HepG2 (cell line): ENCODE data around the gene MRRF. TPM values are rescaled to one million over a fixed set of nuclear protein-coding genes. Genes with fewer than 3 reads are reported as not detected.

ENCODE experiments used
- ATAC-seq: fragments of 200-7000 bp; cut with Tn5 transposase; 3 replicates; pipeline ENCODE4 v1.9.1; 2020; ENCODE audit warnings: mild to moderate bottlenecking, moderate library complexity
- BruUV-seq: library from RNA; stranded (reverse); fragments of 400-500 nt; replicated peaks from 2 replicates; lab custom pipeline; 2021; lab: Mats Ljungman, UMichigan
- CTCF ChIA-PET: fragments of 300-600 bp; formaldehyde crosslinking; extraction: SDS; loops from one replicate; lab custom pipeline; 2021; ENCODE audit warnings: low total read pairs, inconsistent platforms, low intra/inter-chr PET ratio; lab: Yijun Ruan, JAX
- POLR2A ChIA-PET: fragments of 350-600 bp; sonication (Branson Sonifier 250); formaldehyde crosslinking; loops from one replicate; lab custom pipeline; 2020; ENCODE audit warnings: antibody characterized with exemption, inconsistent platforms; lab: Yijun Ruan, JAX
- DNase-seq: peaks from one replicate; pipeline ENCODE4 v3.0.0-alpha.2; 2015; ENCODE audit warnings: low spot score
- FAIRE-seq: peaks from 3 replicates; lab custom pipeline; 2011; peaks lifted over from hg19 to GRCh38; lab: Jason Lieb, UNC
- H2AFZ ChIP-seq: one replicate; pipeline ENCODE4 v1.6.1; 2011; ENCODE audit warnings: low read length, inconsistent platforms
- H3K27ac ChIP-seq: fragments of 300-600 bp; 3 replicates; pipeline ENCODE4 v1.8.0; 2011; ENCODE audit warnings: mixed run types, mild to moderate bottlenecking, mixed read lengths, low read length, inconsistent platforms; ENCODE audit not compliant: insufficient read depth; ENCODE audit errors: extremely low read length
- H3K27me3 ChIP-seq, 2 experiments: fragments of 200-600 bp in 1 of 2; 2 replicates in 1 of 2; 3 replicates in 1 of 2; pipeline versions ENCODE4 v1.6.0 to v1.8.0; 2011; ENCODE audit warnings: low read length in 2 of 2, mild to moderate bottlenecking in 2 of 2, moderate library complexity in 2 of 2, inconsistent platforms in 1 of 2; ENCODE audit not compliant: insufficient read depth in 2 of 2, control insufficient read depth in 1 of 2
- H3K36me3 ChIP-seq, 2 experiments: fragments of 200-600 bp in 1 of 2; replicated peaks in 1 of 2; 2 replicates in 1 of 2; 3 replicates in 1 of 2; pipeline versions ENCODE4 v1.5.1 to v1.8.0; 2011; ENCODE audit warnings: low read length in 2 of 2, inconsistent platforms in 1 of 2; ENCODE audit not compliant: insufficient read depth in 2 of 2, control insufficient read depth in 1 of 2
- H3K4me1 ChIP-seq: 2 replicates; pipeline ENCODE4 v1.5.1; 2012; ENCODE audit warnings: low read length, inconsistent platforms; ENCODE audit not compliant: insufficient read depth
- H3K4me2 ChIP-seq: 2 replicates; pipeline ENCODE4 v1.6.0; 2011; ENCODE audit warnings: low read depth, low read length, inconsistent platforms
- H3K4me3 ChIP-seq, 3 experiments: fragments of 200-600 bp in 1 of 3; sonication (generic), shearing (Covaris generic) in 1 of 3; replicated peaks in 1 of 3; 2 replicates each; pipeline ENCODE4 v1.5.1; 2011 to 2016; ENCODE audit warnings: low read length in 3 of 3, inconsistent platforms in 2 of 3, low read depth in 2 of 3, mild to moderate bottlenecking in 2 of 3, control low read depth in 1 of 3, mixed read lengths in 1 of 3; ENCODE audit not compliant: insufficient read depth in 1 of 3
- H3K79me2 ChIP-seq: one replicate; pipeline ENCODE4 v1.6.1; 2011; ENCODE audit warnings: low read length, inconsistent platforms; ENCODE audit not compliant: insufficient read depth
- H3K9ac ChIP-seq: 2 replicates; pipeline ENCODE4 v1.6.0; 2011; ENCODE audit warnings: mild to moderate bottlenecking, low read depth, low read length, inconsistent platforms; ENCODE audit not compliant: insufficient read depth
- H3K9me3 ChIP-seq: 2 replicates; pipeline ENCODE4 v1.5.1; 2012; ENCODE audit warnings: mild to moderate bottlenecking, low read length
- H4K20me1 ChIP-seq: 2 replicates; pipeline ENCODE4 v1.6.0; 2011; ENCODE audit warnings: inconsistent platforms, mild to moderate bottlenecking, low read length, moderate library complexity; ENCODE audit not compliant: insufficient read depth
- DPF2 ChIP-seq: sonication (generic); formaldehyde crosslinking; IDR thresholded peaks from 2 replicates; pipeline ENCODE4 v1.4.0; 2020; ENCODE audit warnings: mild to moderate bottlenecking, low read depth, missing genetic modification reagents, borderline replicate concordance
- DR1 ChIP-seq: sonication (generic); formaldehyde crosslinking; IDR thresholded peaks from 2 replicates; pipeline ENCODE4 v1.8.0; 2021; ENCODE audit warnings: mild to moderate bottlenecking, missing genetic modification reagents, inconsistent platforms
- KLF13 ChIP-seq: sonication (generic); formaldehyde crosslinking; IDR thresholded peaks from 2 replicates; pipeline ENCODE4 v1.4.0; 2020; ENCODE audit warnings: mild to moderate bottlenecking, missing genetic modification reagents
- MED13 ChIP-seq: sonication (generic); formaldehyde crosslinking; IDR thresholded peaks from 2 replicates; pipeline ENCODE4 v1.5.0; 2020; ENCODE audit warnings: missing genetic modification reagents
- MZF1 ChIP-seq: sonication (generic); formaldehyde crosslinking; IDR thresholded peaks from 2 replicates; pipeline ENCODE4 v1.8.1; 2023; ENCODE audit warnings: mild to moderate bottlenecking, missing genetic modification reagents, borderline replicate concordance
- SALL2 ChIP-seq: sonication (generic); formaldehyde crosslinking; IDR thresholded peaks from 2 replicates; pipeline ENCODE4 v1.8.1; 2023; ENCODE audit warnings: mild to moderate bottlenecking, missing genetic modification reagents, inconsistent platforms
- ZFP36 ChIP-seq: fragments of 150-350 bp; IDR thresholded peaks from 2 replicates; pipeline ENCODE4 v1.6.1; 2018; ENCODE audit warnings: borderline replicate concordance, low read length, low read depth; ENCODE audit not compliant: partially characterized antibody
- ZNF3 ChIP-seq: IDR thresholded peaks from 2 replicates; pipeline ENCODE4 v1.7.0; 2017; ENCODE audit warnings: inconsistent platforms
- ZNF768 ChIP-seq: sonication (generic); formaldehyde crosslinking; IDR thresholded peaks from 2 replicates; pipeline ENCODE4 v1.4.0; 2020; ENCODE audit warnings: missing genetic modification reagents
- WGBS: methylation state at CpG from one replicate; pipeline ENCODE4 v1.1.6; 2017; ENCODE audit warnings: low lambda C conversion rate; 5-methylcytosine and 5-hydroxymethylcytosine counted together
- in situ Hi-C: cut with HindIII; loops from 2 replicates; pipeline ENCODE4 v1.10.0; 2017; ENCODE audit warnings: low pct_unique_long_range_greater_than_20kb; ENCODE audit not compliant: extremely low pct_ligation_motif_present
- intact Hi-C: fragments of 100-400 bp; cut with micrococcal nuclease; formaldehyde crosslinking; loops from one replicate; pipeline ENCODE4 v1.10.0; 2022; ENCODE audit not compliant: unreplicated experiment
- polyA plus RNA-seq, 8 experiments: library from polyadenylated mRNA; depleted of rRNA in 3 of 8; stranded (reverse) in 7 of 8; unstranded in 1 of 8; fragments of >200 nt; fragmentation: Illumina TruSeq in 4 of 8; extraction: Trizol in 4 of 8; gene quantifications; 2 replicates each; pipeline versions ENCODE4 v1.2.1 to v1.2.3, GENCODE V29; 2011 to 2016; ENCODE audit warnings: low read depth in 4 of 8, missing spikeins in 1 of 8, mixed read lengths in 1 of 8; ENCODE audit not compliant: insufficient read depth in 1 of 8
- total RNA-seq, 5 experiments: library from RNA; depleted of rRNA; stranded (reverse); fragments of >200 nt; fragmentation: Illumina TruSeq; extraction: Trizol; gene quantifications; 2 replicates each; pipeline ENCODE4 v1.2.3, GENCODE V29; 2016; ENCODE audit warnings: low read depth in 1 of 5
- TF ChIP-seq, protein P1 (sequence below): sonication (generic); formaldehyde crosslinking; IDR thresholded peaks from 2 replicates; pipeline ENCODE4 v1.5.1; 2020; ENCODE audit warnings: mild to moderate bottlenecking, missing genetic modification reagents, moderate library complexity

MRRF gene
- total and polyA plus RNA-seq, 2 of the 13 experiments (the other 11 are each of a cell fraction or from before 2014, with no cell fraction given) = 37.3 to 44.3 TPM

DNA sequence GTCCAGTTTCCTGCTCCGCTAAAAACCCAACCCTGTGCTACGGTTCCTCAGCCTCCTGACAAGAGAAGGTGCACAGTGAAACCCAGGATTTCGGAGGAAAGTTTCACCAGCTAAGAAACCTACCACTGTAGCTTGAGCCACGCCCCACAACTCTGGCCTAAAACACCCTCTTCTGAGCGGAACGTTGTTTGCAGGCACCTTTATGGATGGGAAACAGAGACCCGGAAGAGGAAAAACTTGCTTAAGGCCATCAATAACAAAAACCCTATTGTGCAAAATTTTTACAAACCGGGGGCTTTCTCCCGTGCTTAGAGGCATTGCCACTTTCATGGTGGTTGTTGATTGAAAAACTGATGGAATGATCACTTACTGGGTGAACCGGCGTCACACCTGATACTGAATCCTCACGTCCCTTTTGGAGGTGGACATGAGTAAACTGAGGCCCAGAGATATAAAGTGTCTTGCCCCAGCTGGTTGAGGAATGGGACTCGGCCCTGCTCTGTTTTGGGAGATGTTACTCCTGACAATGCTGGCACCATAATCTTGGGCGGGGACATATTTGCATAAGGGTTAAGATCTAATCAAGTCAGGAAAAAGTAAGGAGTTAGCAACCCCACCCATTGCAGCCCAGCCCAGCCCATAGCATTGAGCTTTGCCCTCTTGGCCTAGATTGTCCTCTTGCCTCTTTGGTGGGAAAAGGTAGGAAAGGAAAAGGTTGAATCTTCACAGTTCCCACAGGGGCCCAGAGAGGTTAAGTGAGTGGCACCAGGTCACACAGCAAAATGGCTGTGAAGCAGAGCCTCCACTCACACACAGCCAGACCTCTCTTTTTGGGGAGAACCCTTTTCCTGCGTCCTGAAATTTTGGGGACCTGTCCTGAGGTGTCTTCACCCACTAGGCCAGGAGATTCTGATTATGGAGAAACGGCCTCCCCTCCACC lies 82.9 kb downstream of the MRRF start (continued):
- TF ChIP-seq DPF2 (CRISPR knock-in tag) (no peak), ZNF3 (CRISPR knock-in tag) (peak; percentile 97), SALL2 (CRISPR knock-in tag) (no peak), MZF1 (CRISPR knock-in tag) (no peak), MED13 (CRISPR knock-in tag) (no peak), KLF13 (CRISPR knock-in tag) (no peak), ZFP36 (peak; percentile 46)

- Histone ChIP-seq H4K20me1 (no peaks in the 10 kb centered on the region), H3K27ac (no peak overlapping the region), H3K4me1 (peaks cover 28% of the 10 kb centered on the region), H3K36me3 (no peaks in the 10 kb centered on the region), H3K27me3 (peaks cover 0 to 5% of the 10 kb centered on the region in 2 experiments; a peak in 1 of 5 replicates), H2AFZ (no peak overlapping the region), H3K79me2 (no peaks in the 10 kb centered on the region), H3K4me3 (peak overlapping the region in 1 of 3 experiments; percentile 44; a peak in 2 of 6 replicates), H3K4me2 (peak overlapping the region; percentile 96), H3K9me3 (no peaks in the 10 kb centered on the region), H3K9ac (no peak overlapping the region)
- CTCF ChIA-PET = interaction anchor here (1.1 to 6.5 kb wide), 3 partner anchors 225 to 249 kb away, joined by 3 to 95 read pairs (median 4); no protein-coding TSS in a partner anchor
- no peak for DNase-seq
- no peak for FAIRE-seq
- 30% methylated on average over 10 of the region's 12 CpGs for WGBS
- no peak for ATAC-seq
- TF ChIP-seq, protein P1, sequence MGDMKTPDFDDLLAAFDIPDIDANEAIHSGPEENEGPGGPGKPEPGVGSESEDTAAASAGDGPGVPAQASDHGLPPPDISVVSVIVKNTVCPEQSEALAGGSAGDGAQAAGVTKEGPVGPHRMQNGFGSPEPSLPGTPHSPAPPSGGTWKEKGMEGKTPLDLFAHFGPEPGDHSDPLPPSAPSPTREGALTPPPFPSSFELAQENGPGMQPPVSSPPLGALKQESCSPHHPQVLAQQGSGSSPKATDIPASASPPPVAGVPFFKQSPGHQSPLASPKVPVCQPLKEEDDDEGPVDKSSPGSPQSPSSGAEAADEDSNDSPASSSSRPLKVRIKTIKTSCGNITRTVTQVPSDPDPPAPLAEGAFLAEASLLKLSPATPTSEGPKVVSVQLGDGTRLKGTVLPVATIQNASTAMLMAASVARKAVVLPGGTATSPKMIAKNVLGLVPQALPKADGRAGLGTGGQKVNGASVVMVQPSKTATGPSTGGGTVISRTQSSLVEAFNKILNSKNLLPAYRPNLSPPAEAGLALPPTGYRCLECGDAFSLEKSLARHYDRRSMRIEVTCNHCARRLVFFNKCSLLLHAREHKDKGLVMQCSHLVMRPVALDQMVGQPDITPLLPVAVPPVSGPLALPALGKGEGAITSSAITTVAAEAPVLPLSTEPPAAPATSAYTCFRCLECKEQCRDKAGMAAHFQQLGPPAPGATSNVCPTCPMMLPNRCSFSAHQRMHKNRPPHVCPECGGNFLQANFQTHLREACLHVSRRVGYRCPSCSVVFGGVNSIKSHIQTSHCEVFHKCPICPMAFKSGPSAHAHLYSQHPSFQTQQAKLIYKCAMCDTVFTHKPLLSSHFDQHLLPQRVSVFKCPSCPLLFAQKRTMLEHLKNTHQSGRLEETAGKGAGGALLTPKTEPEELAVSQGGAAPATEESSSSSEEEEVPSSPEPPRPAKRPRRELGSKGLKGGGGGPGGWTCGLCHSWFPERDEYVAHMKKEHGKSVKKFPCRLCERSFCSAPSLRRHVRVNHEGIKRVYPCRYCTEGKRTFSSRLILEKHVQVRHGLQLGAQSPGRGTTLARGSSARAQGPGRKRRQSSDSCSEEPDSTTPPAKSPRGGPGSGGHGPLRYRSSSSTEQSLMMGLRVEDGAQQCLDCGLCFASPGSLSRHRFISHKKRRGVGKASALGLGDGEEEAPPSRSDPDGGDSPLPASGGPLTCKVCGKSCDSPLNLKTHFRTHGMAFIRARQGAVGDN = peak; percentile 14; the same call in 1 of the 2 replicates
- no peak for TF ChIP-seq DR1 (CRISPR knock-in tag)
- TF ChIP-seq ZNF768 (CRISPR knock-in tag) = peak; percentile 1; the same call in 1 of the 2 replicates
- in situ Hi-C loops = loop anchor here (5.0 kb wide), 2 partner anchors 226 to 251 kb away; no protein-coding TSS in a partner anchor
- BruUV-seq = no TSS peak
- intact Hi-C loops = loop anchor here (5.0 kb wide), 1 partner anchor 81 kb away; no protein-coding TSS in a partner anchor
- POLR2A ChIA-PET = no interaction called here
Observed at GRCh38 chr9:122348288-122348777, 83.7 kb downstream of the MRRF start.
